H1 (cell line): ENCODE measurements around the gene YAF2. TPM values are rescaled to one million over a fixed set of nuclear protein-coding genes. Genes with fewer than 3 reads are reported as not detected.

Experiments used
- CTCF ChIA-PET: fragments of 300-600 bp; sonication (Branson Sonifier 250); formaldehyde crosslinking; loops from one replicate; lab custom pipeline; 2021; ENCODE audit not compliant: partially characterized antibody; lab: Charles Lee
- POLR2A ChIA-PET: fragments of 300-600 bp; sonication (Branson Sonifier 250); formaldehyde crosslinking; loops from one replicate; lab custom pipeline; 2021; ENCODE audit warnings: inconsistent platforms; ENCODE audit not compliant: partially characterized antibody; lab: Charles Lee
- DNase-seq, 2 experiments: peaks; one replicate each; pipeline versions ENCODE4 v3.0.0 to v3.0.0-alpha.2; 2010 to 2022; ENCODE audit warnings: low spot score in 2 of 2, low read depth in 1 of 2, mixed read lengths in 1 of 2
- FAIRE-seq: peaks from 2 replicates; lab custom pipeline; 2011; peaks lifted over from hg19 to GRCh38; lab: Jason Lieb, UNC
- H2AFZ ChIP-seq: 2 replicates; pipeline ENCODE4 v1.8.1; 2012; ENCODE audit warnings: low read length, inconsistent platforms
- H2AK5ac ChIP-seq: 2 replicates; pipeline ENCODE4 v1.6.1; 2013; ENCODE audit warnings: low read depth, low read length
- H2BK120ac ChIP-seq: replicated peaks from 2 replicates; pipeline ENCODE3; 2013; ENCODE audit warnings: low read depth, low read length, inconsistent platforms
- H2BK12ac ChIP-seq: 2 replicates; pipeline ENCODE4 v1.6.1; 2013; ENCODE audit warnings: low read depth, low read length
- H2BK15ac ChIP-seq: 2 replicates; pipeline ENCODE4 v1.6.1; 2013; ENCODE audit warnings: low read length
- H2BK20ac ChIP-seq: 2 replicates; pipeline ENCODE4 v1.6.1; 2013; ENCODE audit warnings: low read length
- H2BK5ac ChIP-seq: 2 replicates; pipeline ENCODE4 v1.6.1; 2013; ENCODE audit warnings: low read depth, low read length
- H3K14ac ChIP-seq: 2 replicates; pipeline ENCODE4 v1.6.1; 2013; ENCODE audit warnings: inconsistent platforms; ENCODE audit not compliant: insufficient read length
- H3K18ac ChIP-seq: 2 replicates; pipeline ENCODE4 v1.6.1; 2013; ENCODE audit warnings: low read length; ENCODE audit errors: extremely low read depth
- H3K23ac ChIP-seq: 2 replicates; pipeline ENCODE4 v1.6.1; 2013; ENCODE audit warnings: inconsistent platforms; ENCODE audit not compliant: insufficient read length
- H3K23me2 ChIP-seq: 2 replicates; pipeline ENCODE4 v1.6.1; 2013; ENCODE audit warnings: low read depth, low read length
- H3K27ac ChIP-seq: 2 replicates; pipeline ENCODE4 v1.6.1; 2011; ENCODE audit warnings: low read depth, low read length, inconsistent platforms
- H3K27me3 ChIP-seq, 4 experiments: replicated peaks in 1 of 4; 1 replicate in 1 of 4; 2 replicates in 3 of 4; pipeline versions ENCODE4 v1.6.1 to v1.8.1; 2011 to 2013; ENCODE audit warnings: low read length in 3 of 4, mild to moderate bottlenecking in 3 of 4, inconsistent platforms in 2 of 4, mixed read lengths in 2 of 4, moderate library complexity in 1 of 4; ENCODE audit not compliant: control insufficient read depth in 3 of 4, insufficient read depth in 3 of 4; ENCODE audit errors: extremely low read depth in 1 of 4
- H3K36me3 ChIP-seq, 4 experiments: 2 replicates each; pipeline versions ENCODE4 v1.6.1 to v1.8.1; 2011 to 2013; ENCODE audit warnings: mild to moderate bottlenecking in 4 of 4, low read length in 3 of 4, moderate library complexity in 2 of 4, control low read depth in 1 of 4, inconsistent platforms in 1 of 4; ENCODE audit not compliant: insufficient read depth in 4 of 4, control insufficient read depth in 2 of 4
- H3K4ac ChIP-seq: replicated peaks from 2 replicates; pipeline ENCODE3; 2013; ENCODE audit warnings: low read length, low read depth, mixed read lengths, inconsistent platforms; ENCODE audit not compliant: insufficient read length
- H3K4me1 ChIP-seq, 4 experiments: replicated peaks in 1 of 4; 1 replicate in 1 of 4; 2 replicates in 3 of 4; pipeline versions ENCODE4 v1.6.1 to v1.8.1; 2011 to 2013; ENCODE audit warnings: low read length in 3 of 4, inconsistent platforms in 2 of 4, mixed read lengths in 1 of 4; ENCODE audit not compliant: insufficient read depth in 4 of 4, control insufficient read depth in 3 of 4
- H3K4me2 ChIP-seq, 2 experiments: 2 replicates each; pipeline versions ENCODE4 v1.6.1 to v1.8.1; 2011 to 2013; ENCODE audit warnings: low read depth in 2 of 2, low read length in 2 of 2, control low read depth in 1 of 2, inconsistent platforms in 1 of 2, mild to moderate bottlenecking in 1 of 2; ENCODE audit not compliant: insufficient read depth in 1 of 2
- H3K4me3 ChIP-seq, 4 experiments: fragments of 200-600, 300-600 bp in 1 of 4; sonication (generic), shearing (Covaris generic), sonication (Bioruptor Twin) in 1 of 4; 2 replicates each; pipeline versions ENCODE4 v1.5.1 to v1.8.1; 2011 to 2016; ENCODE audit warnings: low read length in 4 of 4, low read depth in 3 of 4, control low read depth in 2 of 4, inconsistent platforms in 2 of 4, mild to moderate bottlenecking in 2 of 4, mixed read lengths in 1 of 4, moderate library complexity in 1 of 4; ENCODE audit not compliant: insufficient read depth in 2 of 4; ENCODE audit errors: extremely low read depth in 1 of 4
- H3K56ac ChIP-seq: replicated peaks from 2 replicates; pipeline ENCODE3; 2013; ENCODE audit warnings: low read depth, mild to moderate bottlenecking, mixed read lengths, low read length, inconsistent platforms; ENCODE audit not compliant: insufficient read length
- H3K79me1 ChIP-seq: 2 replicates; pipeline ENCODE4 v1.6.1; 2013; ENCODE audit warnings: low read depth, low read length, control low read depth
- H3K79me2 ChIP-seq, 2 experiments: 2 replicates each; pipeline versions ENCODE4 v1.6.1 to v1.8.1; 2012 to 2013; ENCODE audit warnings: low read length in 2 of 2, mild to moderate bottlenecking in 2 of 2, inconsistent platforms in 1 of 2; ENCODE audit not compliant: insufficient read depth in 2 of 2, control insufficient read depth in 1 of 2
- H3K9ac ChIP-seq, 4 experiments: replicated peaks in 1 of 4; 1 replicate in 1 of 4; 2 replicates in 3 of 4; pipeline versions ENCODE4 v1.6.1 to v1.8.1; 2011 to 2013; ENCODE audit warnings: low read depth in 3 of 4, low read length in 3 of 4, control low read depth in 2 of 4, mild to moderate bottlenecking in 2 of 4, moderate library complexity in 2 of 4, inconsistent platforms in 1 of 4; ENCODE audit errors: extremely low read depth in 1 of 4
- H3K9me3 ChIP-seq, 2 experiments: 2 replicates each; pipeline versions ENCODE4 v1.6.1 to v1.8.1; 2012 to 2013; ENCODE audit warnings: mild to moderate bottlenecking in 2 of 2, moderate library complexity in 2 of 2, control low read depth in 1 of 2, inconsistent platforms in 1 of 2, low read depth in 1 of 2, low read length in 1 of 2, mixed read lengths in 1 of 2; ENCODE audit not compliant: insufficient read depth in 2 of 2
- H4K20me1 ChIP-seq, 2 experiments: replicated peaks in 1 of 2; 2 replicates each; pipeline versions ENCODE3 to v1.8.1; 2011 to 2013; ENCODE audit warnings: inconsistent platforms in 2 of 2, low read length in 2 of 2, mild to moderate bottlenecking in 1 of 2; ENCODE audit not compliant: insufficient read depth in 2 of 2, control insufficient read depth in 1 of 2
- H4K5ac ChIP-seq: 2 replicates; pipeline ENCODE4 v1.6.1; 2013; ENCODE audit warnings: low read length, low read depth, mixed read lengths, inconsistent platforms; ENCODE audit not compliant: insufficient read length
- H4K8ac ChIP-seq: 2 replicates; pipeline ENCODE4 v1.8.0; 2013; ENCODE audit warnings: mild to moderate bottlenecking, moderate library complexity, low read length, inconsistent platforms; ENCODE audit not compliant: insufficient read depth; ENCODE audit errors: extremely low read depth
- H4K91ac ChIP-seq: replicated peaks from 2 replicates; pipeline ENCODE3; 2013; ENCODE audit warnings: low read length, mixed read lengths, inconsistent platforms; ENCODE audit not compliant: insufficient read length
- ASH2L ChIP-seq: fragments of 200-600, 300-600 bp; sonication (generic); IDR thresholded peaks from one replicate; pipeline ENCODE4 v1.7.1; 2017; ENCODE audit warnings: low read length
- CBX8 ChIP-seq: fragments of 300-800, 300-1000 bp; sonication (generic); IDR thresholded peaks from 2 replicates; pipeline ENCODE4 v1.7.1; 2016; ENCODE audit warnings: low read depth, low read length, borderline replicate concordance
- CTBP2 ChIP-seq: IDR thresholded peaks from 2 replicates; pipeline ENCODE4 v1.7.0; 2011; ENCODE audit warnings: borderline replicate concordance, mild to moderate bottlenecking, moderate library complexity, mixed read lengths, low read length; ENCODE audit not compliant: insufficient read depth, insufficient read length
- FOSL1 ChIP-seq: IDR thresholded peaks from 2 replicates; pipeline ENCODE4 v1.6.1; 2011; ENCODE audit warnings: mild to moderate bottlenecking, low read depth, low read length, moderate library complexity; ENCODE audit not compliant: insufficient read depth
- HDAC6 ChIP-seq: IDR thresholded peaks from one replicate; pipeline ENCODE4 v1.7.1; 2012; ENCODE audit warnings: low read depth, mild to moderate bottlenecking, inconsistent platforms, low read length, moderate library complexity
- KDM1A ChIP-seq: fragments of 200-600, 300-600 bp; sonication (generic); IDR thresholded peaks from 2 replicates; pipeline ENCODE4 v1.7.1; 2016; ENCODE audit warnings: mild to moderate bottlenecking, low read length, borderline replicate concordance
- KDM4A ChIP-seq: IDR thresholded peaks from one replicate; pipeline ENCODE4 v1.7.1; 2012; ENCODE audit warnings: low read depth, mild to moderate bottlenecking, moderate library complexity, low read length, inconsistent platforms; ENCODE audit not compliant: severe bottlenecking
- NRF1 ChIP-seq: IDR thresholded peaks from 2 replicates; pipeline ENCODE4 v1.6.1; 2011; ENCODE audit warnings: mild to moderate bottlenecking, low read depth, low read length, improper control_type of control experiment
- RNF2 ChIP-seq: fragments of 200-900, 300-1000 bp; sonication (generic); IDR thresholded peaks from 2 replicates; pipeline ENCODE4 v1.7.1; 2016; ENCODE audit warnings: borderline replicate concordance, low read depth, mild to moderate bottlenecking, antibody characterized with exemption, low read length; ENCODE audit not compliant: poor library complexity, severe bottlenecking; ENCODE audit errors: missing control alignments
- RXRA ChIP-seq: IDR thresholded peaks from 2 replicates; pipeline ENCODE4 v1.6.1; 2011; ENCODE audit warnings: low read depth, mild to moderate bottlenecking, low read length, moderate library complexity; ENCODE audit not compliant: insufficient read depth
- SP4 ChIP-seq: IDR thresholded peaks from 2 replicates; pipeline ENCODE4 v1.6.1; 2012; ENCODE audit warnings: low read length, inconsistent platforms
- SUZ12 ChIP-seq: fragments of 200-600 bp; sonication (generic); IDR thresholded peaks from 2 replicates; pipeline ENCODE4 v1.6.1; 2012; ENCODE audit warnings: mild to moderate bottlenecking, inconsistent platforms, low read length, moderate library complexity, mixed read lengths
- TAF7 ChIP-seq: optimal IDR thresholded peaks from 2 replicates; pipeline ENCODE3; 2011; ENCODE audit warnings: low read depth, mild to moderate bottlenecking, inconsistent platforms, low read length, moderate library complexity, borderline replicate concordance
- WGBS, 2 experiments: shearing (Covaris generic) in 1 of 2; methylation state at CpG; one replicate each; pipeline versions ENCODE4 v1.1.6 to v1.1.7; 2013 to 2015; ENCODE audit warnings: low lambda C conversion rate in 2 of 2, mixed read lengths in 2 of 2, inconsistent platforms in 1 of 2, low coverage in 1 of 2, missing lambda C conversion rate in 1 of 2; ENCODE audit not compliant: insufficient replicate concordance in 2 of 2, insufficient coverage in 1 of 2, insufficient read length in 1 of 2; ENCODE audit errors: extremely low coverage in 1 of 2, missing lambda C conversion rate in 1 of 2; 5-methylcytosine and 5-hydroxymethylcytosine counted together
- polyA plus RNA-seq, 7 experiments: library from polyadenylated mRNA; depleted of rRNA in 3 of 7; stranded (reverse) in 5 of 7; unstranded in 2 of 7; fragments of >200 nt in 5 of 7; fragments of 200-250 nt in 2 of 7; gene quantifications; 1 replicate in 5 of 7; 2 replicates in 1 of 7; 4 replicates in 1 of 7; pipeline versions ENCODE4 v1.2.1 to v1.2.3, GENCODE V29; 2011 to 2013; ENCODE audit warnings: missing spikeins in 2 of 7, mixed read lengths in 2 of 7
- total RNA-seq: library from RNA; stranded (reverse); fragmentation: NEBNext Ultra II Directional; extraction: Animal tissue kit (Norgen Biotek cat#: 25700); gene quantifications from 2 replicates; pipeline ENCODE4 v1.2.1, GENCODE V29; 2021

Gene YAF2
- total and polyA plus RNA-seq, 2 of the 8 experiments (the other 6 are each of a cell fraction or from before 2014, with no cell fraction given): 0.50 to 2.2 TPM

GRCh38 chr12:42140901-42141300 is 97.1 kb downstream of the YAF2 start:
- Histone ChIP-seq H3K23ac (no peak overlapping the region), H4K20me1 (peaks cover 2 to 12% of the 10 kb centered on the region in 2 experiments), H3K4me3 (no peak overlapping the region), H3K9ac (no peak overlapping the region), H2BK15ac (no peak overlapping the region), H2BK20ac (no peak overlapping the region), H3K23me2 (peaks cover 9% of the 10 kb centered on the region), H2AK5ac (no peak overlapping the region), H2AFZ (no peak overlapping the region), H3K27me3 (peaks cover 0 to 11% (median 0%) of the 10 kb centered on the region in 4 experiments; a peak in 3 of 7 replicates), H3K4me2 (no peak overlapping the region), H3K27ac (no peak overlapping the region), H3K4me1 (peaks cover 4 to 9% (median 7%) of the 10 kb centered on the region in 4 experiments; a peak in 5 of 7 replicates), H4K8ac (no peak overlapping the region), H2BK120ac (no peak overlapping the region), H3K56ac (no peak overlapping the region), H3K79me1 (peaks cover 4% of the 10 kb centered on the region; the same call in 1 of the 2 replicates), H3K36me3 (no peaks in the 10 kb centered on the region), H3K18ac (no peak overlapping the region), H2BK12ac (no peak overlapping the region), H3K79me2 (peaks cover 3 to 59% of the 10 kb centered on the region in 2 experiments; a peak in 3 of 4 replicates), H3K14ac (no peak overlapping the region), H2BK5ac (no peak overlapping the region), H4K91ac (no peak overlapping the region), H4K5ac (no peak overlapping the region), H3K9me3 (no peaks in the 10 kb centered on the region), H3K4ac (no peak overlapping the region)
- ChIA-PET CTCF (interaction anchor here (0.9 kb wide), 1 partner anchor 95 kb away, joined by 3 read pairs; no protein-coding TSS in a partner anchor), POLR2A (no interaction called here)
- no peak for DNase-seq
- FAIRE-seq: no peak
- WGBS, 2 experiments: 87% methylated on average over 3 of the region's 3 CpGs; no CpG with 5 or more reads in 1 of the 2 experiments
- TF ChIP-seq KDM1A: no peak
- no peak for TF ChIP-seq RNF2
- TF ChIP-seq KDM4A: no peak
- TF ChIP-seq SUZ12: no peak
- TF ChIP-seq SP4: no peak
- no peak for TF ChIP-seq FOSL1
- TF ChIP-seq RXRA: no peak
- no peak for TF ChIP-seq HDAC6
- no peak for TF ChIP-seq NRF1
- no peak for TF ChIP-seq TAF7
- TF ChIP-seq ASH2L: no peak
- TF ChIP-seq CBX8: no peak
- no peak for TF ChIP-seq CTBP2
